Right lobe of liver (tissue), 4 donors: ENCODE data around the gene ATP5F1A.

ENCODE experiments used
- POLR2A ChIP-seq: fragments of 450-650 bp; IDR thresholded peaks from one replicate; pipeline ENCODE4 v1.6.1; 2017; ENCODE audit warnings: antibody characterized with exemption, mild to moderate bottlenecking
- TF ChIP-seq, protein P1 (sequence below), 4 donors: fragments of 200-600 bp in 3 of 4; fragments of 450-650 bp in 1 of 4; IDR thresholded peaks; one replicate each; pipeline versions ENCODE4 v1.5.1 to v1.8.0; 2016 to 2022; ENCODE audit warnings: antibody characterized with exemption in 4 of 4, mild to moderate bottlenecking in 2 of 4
- donor health status: DM: no; HTN: no; CAD: no.
- donor health status: DM: no; HTN: no; CAD: no.
- donor health status: DM: no; HTN: yes; CAD: no.

DNA sequence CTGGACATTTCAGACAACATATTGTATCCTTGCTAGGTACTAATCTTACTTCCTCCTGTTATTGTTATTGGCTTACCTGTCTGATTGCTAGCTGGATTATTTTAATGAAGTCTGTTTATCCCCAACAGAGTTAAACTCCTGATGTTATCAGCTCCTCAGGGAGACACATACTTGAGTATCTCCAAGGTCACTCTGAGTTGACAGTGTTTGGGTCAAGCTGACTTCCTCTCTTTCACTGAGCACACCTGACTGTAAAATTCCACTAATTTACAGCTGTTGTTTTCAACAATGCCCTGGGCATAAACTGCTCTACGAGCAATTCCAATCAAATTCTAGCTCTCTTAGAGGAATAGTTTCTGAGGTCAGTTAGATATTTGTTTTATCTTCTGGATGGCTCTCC lies 15.7 kb upstream of the ATP5F1A start:
- TF ChIP-seq, protein P1, sequence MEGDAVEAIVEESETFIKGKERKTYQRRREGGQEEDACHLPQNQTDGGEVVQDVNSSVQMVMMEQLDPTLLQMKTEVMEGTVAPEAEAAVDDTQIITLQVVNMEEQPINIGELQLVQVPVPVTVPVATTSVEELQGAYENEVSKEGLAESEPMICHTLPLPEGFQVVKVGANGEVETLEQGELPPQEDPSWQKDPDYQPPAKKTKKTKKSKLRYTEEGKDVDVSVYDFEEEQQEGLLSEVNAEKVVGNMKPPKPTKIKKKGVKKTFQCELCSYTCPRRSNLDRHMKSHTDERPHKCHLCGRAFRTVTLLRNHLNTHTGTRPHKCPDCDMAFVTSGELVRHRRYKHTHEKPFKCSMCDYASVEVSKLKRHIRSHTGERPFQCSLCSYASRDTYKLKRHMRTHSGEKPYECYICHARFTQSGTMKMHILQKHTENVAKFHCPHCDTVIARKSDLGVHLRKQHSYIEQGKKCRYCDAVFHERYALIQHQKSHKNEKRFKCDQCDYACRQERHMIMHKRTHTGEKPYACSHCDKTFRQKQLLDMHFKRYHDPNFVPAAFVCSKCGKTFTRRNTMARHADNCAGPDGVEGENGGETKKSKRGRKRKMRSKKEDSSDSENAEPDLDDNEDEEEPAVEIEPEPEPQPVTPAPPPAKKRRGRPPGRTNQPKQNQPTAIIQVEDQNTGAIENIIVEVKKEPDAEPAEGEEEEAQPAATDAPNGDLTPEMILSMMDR (IDR thresholded peaks at IDR 0.05) = no peak
- no peak for TF ChIP-seq POLR2A
